DND-41 (cell line): ENCODE measurements around the gene SRSF12.

Experiments used
- CTCF ChIP-seq: IDR thresholded peaks from 2 replicates; pipeline ENCODE4 v1.5.1; 2012; ENCODE audit warnings: borderline replicate concordance, low read length, moderate library complexity, mild to moderate bottlenecking; ENCODE audit not compliant: poor library complexity, severe bottlenecking; ENCODE audit errors: extremely low read depth
- EZH2 ChIP-seq: IDR thresholded peaks from 3 replicates; pipeline ENCODE4 v1.6.1; 2012; ENCODE audit warnings: borderline replicate concordance, low read depth, mild to moderate bottlenecking, moderate library complexity, low read length, inconsistent platforms; ENCODE audit not compliant: severe bottlenecking

- no peak for TF ChIP-seq CTCF
- TF ChIP-seq EZH2, result no peak
Measured at GRCh38 chr6:89154131-89154530, 36.3 kb upstream of the SRSF12 start.
